H1 (cell line): ENCODE measurements around the gene FKBP5. TPM values are rescaled to one million over a fixed set of nuclear protein-coding genes. Genes with fewer than 3 reads are reported as not detected.

Experiments
- CTCF ChIA-PET: fragments of 300-600 bp; sonication (Branson Sonifier 250); formaldehyde crosslinking; loops from one replicate; lab custom pipeline; 2021; ENCODE audit not compliant: partially characterized antibody; lab: Charles Lee
- POLR2A ChIA-PET: fragments of 300-600 bp; sonication (Branson Sonifier 250); formaldehyde crosslinking; loops from one replicate; lab custom pipeline; 2021; ENCODE audit warnings: inconsistent platforms; ENCODE audit not compliant: partially characterized antibody; lab: Charles Lee
- DNase-seq, 2 experiments: peaks; one replicate each; pipeline versions ENCODE4 v3.0.0 to v3.0.0-alpha.2; 2010 to 2022; ENCODE audit warnings: low spot score in 2 of 2, low read depth in 1 of 2, mixed read lengths in 1 of 2
- FAIRE-seq: peaks from 2 replicates; lab custom pipeline; 2011; peaks lifted over from hg19 to GRCh38; lab: Jason Lieb, UNC
- H2AFZ ChIP-seq: 2 replicates; pipeline ENCODE4 v1.8.1; 2012; ENCODE audit warnings: low read length, inconsistent platforms
- H2AK5ac ChIP-seq: 2 replicates; pipeline ENCODE4 v1.6.1; 2013; ENCODE audit warnings: low read depth, low read length
- H2BK120ac ChIP-seq: replicated peaks from 2 replicates; pipeline ENCODE3; 2013; ENCODE audit warnings: low read depth, low read length, inconsistent platforms
- H2BK12ac ChIP-seq: 2 replicates; pipeline ENCODE4 v1.6.1; 2013; ENCODE audit warnings: low read depth, low read length
- H2BK15ac ChIP-seq: 2 replicates; pipeline ENCODE4 v1.6.1; 2013; ENCODE audit warnings: low read length
- H2BK20ac ChIP-seq: 2 replicates; pipeline ENCODE4 v1.6.1; 2013; ENCODE audit warnings: low read length
- H2BK5ac ChIP-seq: 2 replicates; pipeline ENCODE4 v1.6.1; 2013; ENCODE audit warnings: low read depth, low read length
- H3K14ac ChIP-seq: 2 replicates; pipeline ENCODE4 v1.6.1; 2013; ENCODE audit warnings: inconsistent platforms; ENCODE audit not compliant: insufficient read length
- H3K18ac ChIP-seq: 2 replicates; pipeline ENCODE4 v1.6.1; 2013; ENCODE audit warnings: low read length; ENCODE audit errors: extremely low read depth
- H3K23ac ChIP-seq: 2 replicates; pipeline ENCODE4 v1.6.1; 2013; ENCODE audit warnings: inconsistent platforms; ENCODE audit not compliant: insufficient read length
- H3K23me2 ChIP-seq: 2 replicates; pipeline ENCODE4 v1.6.1; 2013; ENCODE audit warnings: low read depth, low read length
- H3K27ac ChIP-seq: 2 replicates; pipeline ENCODE4 v1.6.1; 2011; ENCODE audit warnings: low read depth, low read length, inconsistent platforms
- H3K27me3 ChIP-seq, 4 experiments: replicated peaks in 1 of 4; 1 replicate in 1 of 4; 2 replicates in 3 of 4; pipeline versions ENCODE4 v1.6.1 to v1.8.1; 2011 to 2013; ENCODE audit warnings: low read length in 3 of 4, mild to moderate bottlenecking in 3 of 4, inconsistent platforms in 2 of 4, mixed read lengths in 2 of 4, moderate library complexity in 1 of 4; ENCODE audit not compliant: control insufficient read depth in 3 of 4, insufficient read depth in 3 of 4; ENCODE audit errors: extremely low read depth in 1 of 4
- H3K36me3 ChIP-seq, 4 experiments: 2 replicates each; pipeline versions ENCODE4 v1.6.1 to v1.8.1; 2011 to 2013; ENCODE audit warnings: mild to moderate bottlenecking in 4 of 4, low read length in 3 of 4, moderate library complexity in 2 of 4, control low read depth in 1 of 4, inconsistent platforms in 1 of 4; ENCODE audit not compliant: insufficient read depth in 4 of 4, control insufficient read depth in 2 of 4
- H3K4ac ChIP-seq: replicated peaks from 2 replicates; pipeline ENCODE3; 2013; ENCODE audit warnings: low read length, low read depth, mixed read lengths, inconsistent platforms; ENCODE audit not compliant: insufficient read length
- H3K4me1 ChIP-seq, 4 experiments: replicated peaks in 1 of 4; 1 replicate in 1 of 4; 2 replicates in 3 of 4; pipeline versions ENCODE4 v1.6.1 to v1.8.1; 2011 to 2013; ENCODE audit warnings: low read length in 3 of 4, inconsistent platforms in 2 of 4, mixed read lengths in 1 of 4; ENCODE audit not compliant: insufficient read depth in 4 of 4, control insufficient read depth in 3 of 4
- H3K4me2 ChIP-seq, 2 experiments: 2 replicates each; pipeline versions ENCODE4 v1.6.1 to v1.8.1; 2011 to 2013; ENCODE audit warnings: low read depth in 2 of 2, low read length in 2 of 2, control low read depth in 1 of 2, inconsistent platforms in 1 of 2, mild to moderate bottlenecking in 1 of 2; ENCODE audit not compliant: insufficient read depth in 1 of 2
- H3K4me3 ChIP-seq, 4 experiments: fragments of 200-600, 300-600 bp in 1 of 4; sonication (generic), shearing (Covaris generic), sonication (Bioruptor Twin) in 1 of 4; 2 replicates each; pipeline versions ENCODE4 v1.5.1 to v1.8.1; 2011 to 2016; ENCODE audit warnings: low read length in 4 of 4, low read depth in 3 of 4, control low read depth in 2 of 4, inconsistent platforms in 2 of 4, mild to moderate bottlenecking in 2 of 4, mixed read lengths in 1 of 4, moderate library complexity in 1 of 4; ENCODE audit not compliant: insufficient read depth in 2 of 4; ENCODE audit errors: extremely low read depth in 1 of 4
- H3K56ac ChIP-seq: replicated peaks from 2 replicates; pipeline ENCODE3; 2013; ENCODE audit warnings: low read depth, mild to moderate bottlenecking, mixed read lengths, low read length, inconsistent platforms; ENCODE audit not compliant: insufficient read length
- H3K79me1 ChIP-seq: 2 replicates; pipeline ENCODE4 v1.6.1; 2013; ENCODE audit warnings: low read depth, low read length, control low read depth
- H3K79me2 ChIP-seq, 2 experiments: 2 replicates each; pipeline versions ENCODE4 v1.6.1 to v1.8.1; 2012 to 2013; ENCODE audit warnings: low read length in 2 of 2, mild to moderate bottlenecking in 2 of 2, inconsistent platforms in 1 of 2; ENCODE audit not compliant: insufficient read depth in 2 of 2, control insufficient read depth in 1 of 2
- H3K9ac ChIP-seq, 4 experiments: replicated peaks in 1 of 4; 1 replicate in 1 of 4; 2 replicates in 3 of 4; pipeline versions ENCODE4 v1.6.1 to v1.8.1; 2011 to 2013; ENCODE audit warnings: low read depth in 3 of 4, low read length in 3 of 4, control low read depth in 2 of 4, mild to moderate bottlenecking in 2 of 4, moderate library complexity in 2 of 4, inconsistent platforms in 1 of 4; ENCODE audit errors: extremely low read depth in 1 of 4
- H3K9me3 ChIP-seq, 2 experiments: 2 replicates each; pipeline versions ENCODE4 v1.6.1 to v1.8.1; 2012 to 2013; ENCODE audit warnings: mild to moderate bottlenecking in 2 of 2, moderate library complexity in 2 of 2, control low read depth in 1 of 2, inconsistent platforms in 1 of 2, low read depth in 1 of 2, low read length in 1 of 2, mixed read lengths in 1 of 2; ENCODE audit not compliant: insufficient read depth in 2 of 2
- H4K20me1 ChIP-seq, 2 experiments: replicated peaks in 1 of 2; 2 replicates each; pipeline versions ENCODE3 to v1.8.1; 2011 to 2013; ENCODE audit warnings: inconsistent platforms in 2 of 2, low read length in 2 of 2, mild to moderate bottlenecking in 1 of 2; ENCODE audit not compliant: insufficient read depth in 2 of 2, control insufficient read depth in 1 of 2
- H4K5ac ChIP-seq: 2 replicates; pipeline ENCODE4 v1.6.1; 2013; ENCODE audit warnings: low read length, low read depth, mixed read lengths, inconsistent platforms; ENCODE audit not compliant: insufficient read length
- H4K8ac ChIP-seq: 2 replicates; pipeline ENCODE4 v1.8.0; 2013; ENCODE audit warnings: mild to moderate bottlenecking, moderate library complexity, low read length, inconsistent platforms; ENCODE audit not compliant: insufficient read depth; ENCODE audit errors: extremely low read depth
- H4K91ac ChIP-seq: replicated peaks from 2 replicates; pipeline ENCODE3; 2013; ENCODE audit warnings: low read length, mixed read lengths, inconsistent platforms; ENCODE audit not compliant: insufficient read length
- CBX5 ChIP-seq: fragments of 300-800, 300-1000 bp; sonication (generic); IDR thresholded peaks from 2 replicates; pipeline ENCODE4 v1.7.1; 2016; ENCODE audit warnings: antibody characterized with exemption, low read length, low read depth
- NRF1 ChIP-seq: IDR thresholded peaks from 2 replicates; pipeline ENCODE4 v1.6.1; 2011; ENCODE audit warnings: mild to moderate bottlenecking, low read depth, low read length, improper control_type of control experiment
- RBBP5 ChIP-seq: IDR thresholded peaks from 2 replicates; pipeline ENCODE4 v1.7.1; 2012; ENCODE audit warnings: low read depth, mild to moderate bottlenecking, inconsistent platforms, low read length, moderate library complexity, borderline replicate concordance
- RFX5 ChIP-seq: IDR thresholded peaks from 2 replicates; pipeline ENCODE4 v1.6.1; 2011; ENCODE audit warnings: low read depth, low read length, improper control_type of control experiment, borderline replicate concordance
- TAF1 ChIP-seq: IDR thresholded peaks from 2 replicates; pipeline ENCODE4 v1.6.1; 2011; ENCODE audit warnings: mild to moderate bottlenecking, low read depth, low read length
- WGBS, 2 experiments: shearing (Covaris generic) in 1 of 2; methylation state at CpG; one replicate each; pipeline versions ENCODE4 v1.1.6 to v1.1.7; 2013 to 2015; ENCODE audit warnings: low lambda C conversion rate in 2 of 2, mixed read lengths in 2 of 2, inconsistent platforms in 1 of 2, low coverage in 1 of 2, missing lambda C conversion rate in 1 of 2; ENCODE audit not compliant: insufficient replicate concordance in 2 of 2, insufficient coverage in 1 of 2, insufficient read length in 1 of 2; ENCODE audit errors: extremely low coverage in 1 of 2, missing lambda C conversion rate in 1 of 2; 5-methylcytosine and 5-hydroxymethylcytosine counted together
- polyA plus RNA-seq, 7 experiments: library from polyadenylated mRNA; depleted of rRNA in 3 of 7; stranded (reverse) in 5 of 7; unstranded in 2 of 7; fragments of >200 nt in 5 of 7; fragments of 200-250 nt in 2 of 7; gene quantifications; 1 replicate in 5 of 7; 2 replicates in 1 of 7; 4 replicates in 1 of 7; pipeline versions ENCODE4 v1.2.1 to v1.2.3, GENCODE V29; 2011 to 2013; ENCODE audit warnings: missing spikeins in 2 of 7, mixed read lengths in 2 of 7
- total RNA-seq: library from RNA; stranded (reverse); fragmentation: NEBNext Ultra II Directional; extraction: Animal tissue kit (Norgen Biotek cat#: 25700); gene quantifications from 2 replicates; pipeline ENCODE4 v1.2.1, GENCODE V29; 2021

FKBP5 gene
- total and polyA plus RNA-seq, 2 of the 8 experiments (the other 6 are each of a cell fraction or from before 2014, with no cell fraction given) = 14.3 to 40.4 TPM

DNA sequence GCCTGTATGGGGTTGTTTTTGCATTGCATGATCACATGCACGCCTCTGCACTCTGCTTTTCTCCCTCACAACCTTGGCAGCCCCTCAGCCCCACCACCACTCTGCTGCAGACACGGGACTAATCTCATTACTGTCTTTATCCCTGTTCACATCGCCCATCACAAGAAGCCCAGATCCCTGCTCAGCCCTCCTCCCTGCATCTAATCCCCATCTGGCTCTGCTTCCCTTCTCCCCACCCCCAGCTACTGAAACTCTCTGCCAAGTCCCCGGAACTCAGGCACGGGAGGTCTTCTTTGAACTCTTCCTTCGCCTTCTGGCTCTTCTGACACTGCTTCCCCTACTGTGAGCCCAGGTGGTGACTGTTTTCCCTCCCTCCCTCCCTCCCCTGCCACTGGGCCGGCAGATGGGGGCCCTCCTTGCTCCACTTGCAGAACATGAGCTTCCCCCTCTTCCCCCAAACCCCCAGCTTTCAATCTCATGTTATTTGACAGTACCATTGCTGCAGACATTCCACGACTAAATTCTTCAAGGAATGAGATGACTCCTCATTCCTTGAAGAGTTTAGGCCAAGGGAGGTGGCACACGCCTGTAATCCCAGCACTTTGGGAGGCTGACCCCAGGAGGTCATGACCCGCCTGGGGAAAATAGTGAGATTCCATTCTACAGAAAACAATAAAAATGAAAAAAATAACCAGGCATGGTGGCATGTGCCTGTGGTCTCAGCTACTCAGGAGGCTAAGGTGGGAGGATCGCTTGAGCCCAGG is 154.1 kb downstream of the FKBP5 start:
- Histone ChIP-seq H3K27ac (no peak overlapping the region), H4K20me1 (no peaks in the 10 kb centered on the region), H2BK120ac (no peak overlapping the region), H2BK12ac (peak overlapping the region; percentile 78; the same call in 1 of the 2 replicates), H2BK5ac (0 out of 2 replicates have a peak overlapping the region, but pooled peaks have one; percentile 18), H3K23ac (no peak overlapping the region)
- CTCF ChIA-PET = interaction anchor here (0.6 to 32.2 kb wide), 3 partner anchors 5 to 202 kb away, joined by 3 to 521 read pairs (median 521); no protein-coding TSS in a partner anchor
- no peak for DNase-seq
- TF ChIP-seq RFX5 (no peak), TAF1 (no peak), RBBP5 (peak; percentile 50; the same call in 1 of the 2 replicates), NRF1 (no peak), CBX5 (no peak)
- TF ChIP-seq, all 59 proteins: peak for 1
- H2BK20ac ChIP-seq = no peak overlapping the region
- no peak overlapping the region for H2AK5ac ChIP-seq
- no peaks in the 10 kb centered on the region for H3K23me2 ChIP-seq
- peaks cover 2 to 9% (median 6%) of the 10 kb centered on the region in 4 experiments; a peak in 5 of 7 replicates for H3K4me1 ChIP-seq
- 68% methylated on average over 9 of the region's 11 CpGs; no CpG with 5 or more reads in 1 of the 2 experiments for WGBS, 2 experiments
- no peaks in the 10 kb centered on the region for H3K79me1 ChIP-seq
- H3K79me2 ChIP-seq = no peaks in the 10 kb centered on the region
- POLR2A ChIA-PET = interaction anchor here (0.6 to 1.9 kb wide), 3 partner anchors 13 to 60 kb away, joined by 3 to 5 read pairs (median 3); no protein-coding TSS in a partner anchor
- no peak overlapping the region for H3K9ac ChIP-seq
- H3K18ac ChIP-seq = peak overlapping the region; percentile 38; the same call in 1 of the 2 replicates
- no peak overlapping the region for H4K91ac ChIP-seq
- no peak overlapping the region for H4K5ac ChIP-seq
- H3K9me3 ChIP-seq = no peaks in the 10 kb centered on the region
- H3K27me3 ChIP-seq = no peaks in the 10 kb centered on the region
- no peak overlapping the region for H3K4ac ChIP-seq
- no peak for FAIRE-seq
- no peak overlapping the region for H3K56ac ChIP-seq
- peak overlapping the region in 1 of 2 experiments; percentile 9; a peak in 1 of 4 replicates for H3K4me2 ChIP-seq
- H2BK15ac ChIP-seq = no peak overlapping the region
- no peak overlapping the region for H4K8ac ChIP-seq
- no peak overlapping the region for H3K14ac ChIP-seq
- no peak overlapping the region for H3K4me3 ChIP-seq
- peak overlapping the region; percentile 89 for H2AFZ ChIP-seq
- H3K36me3 ChIP-seq = no peaks in the 10 kb centered on the region
